ENCODE data around the gene DOCK3.

GRCh38 chr3:50737906-50738598, 63.3 kb downstream of the DOCK3 start:
- TF ChIP-seq CTCF (IDR thresholded peaks at IDR 0.05) (no peak), POLR2AphosphoS5 (IDR thresholded peaks at IDR 0.05; ENCODE audit: insufficient read depth in 1 of 2, low read depth in 1 of 2) (no peak), POLR2A (IDR thresholded peaks at IDR 0.05) (no peak)

All from vagina (tissue), 2 donors.